IPS-20b (cell line): Measurements from ENCODE around the gene ICA1L.
"Not testable (repeated sequence)": the region's sequence is repeated elsewhere in the genome, so short reads cannot be mapped to it uniquely, and the experiment has no call there.

Experiments used
- H3K27ac ChIP-seq: one replicate; pipeline ENCODE4 v1.5.1; 2013; ENCODE audit warnings: low read length
- H3K27me3 ChIP-seq: 2 replicates; pipeline ENCODE4 v1.6.1; 2013; ENCODE audit warnings: mild to moderate bottlenecking, low read length, inconsistent platforms; ENCODE audit not compliant: insufficient read depth
- H3K36me3 ChIP-seq: 2 replicates; pipeline ENCODE4 v1.6.1; 2013; ENCODE audit warnings: low read depth, mild to moderate bottlenecking, inconsistent platforms, low read length, moderate library complexity; ENCODE audit not compliant: insufficient read depth
- H3K4me1 ChIP-seq: 2 replicates; pipeline ENCODE4 v1.6.1; 2013; ENCODE audit warnings: mild to moderate bottlenecking, control low read depth, inconsistent platforms, low read length, moderate library complexity; ENCODE audit not compliant: insufficient read depth
- H3K4me3 ChIP-seq: 2 replicates; pipeline ENCODE4 v1.5.1; 2013; ENCODE audit warnings: mild to moderate bottlenecking, low read length, inconsistent platforms
- H3K9ac ChIP-seq: 2 replicates; pipeline ENCODE4 v1.6.1; 2013; ENCODE audit warnings: low read depth, mild to moderate bottlenecking, inconsistent platforms, low read length, moderate library complexity
- H3K9me3 ChIP-seq: 2 replicates; pipeline ENCODE4 v1.6.1; 2013; ENCODE audit warnings: mild to moderate bottlenecking, low read depth, low read length, inconsistent platforms; ENCODE audit not compliant: insufficient read depth

ICA1L gene

DNA sequence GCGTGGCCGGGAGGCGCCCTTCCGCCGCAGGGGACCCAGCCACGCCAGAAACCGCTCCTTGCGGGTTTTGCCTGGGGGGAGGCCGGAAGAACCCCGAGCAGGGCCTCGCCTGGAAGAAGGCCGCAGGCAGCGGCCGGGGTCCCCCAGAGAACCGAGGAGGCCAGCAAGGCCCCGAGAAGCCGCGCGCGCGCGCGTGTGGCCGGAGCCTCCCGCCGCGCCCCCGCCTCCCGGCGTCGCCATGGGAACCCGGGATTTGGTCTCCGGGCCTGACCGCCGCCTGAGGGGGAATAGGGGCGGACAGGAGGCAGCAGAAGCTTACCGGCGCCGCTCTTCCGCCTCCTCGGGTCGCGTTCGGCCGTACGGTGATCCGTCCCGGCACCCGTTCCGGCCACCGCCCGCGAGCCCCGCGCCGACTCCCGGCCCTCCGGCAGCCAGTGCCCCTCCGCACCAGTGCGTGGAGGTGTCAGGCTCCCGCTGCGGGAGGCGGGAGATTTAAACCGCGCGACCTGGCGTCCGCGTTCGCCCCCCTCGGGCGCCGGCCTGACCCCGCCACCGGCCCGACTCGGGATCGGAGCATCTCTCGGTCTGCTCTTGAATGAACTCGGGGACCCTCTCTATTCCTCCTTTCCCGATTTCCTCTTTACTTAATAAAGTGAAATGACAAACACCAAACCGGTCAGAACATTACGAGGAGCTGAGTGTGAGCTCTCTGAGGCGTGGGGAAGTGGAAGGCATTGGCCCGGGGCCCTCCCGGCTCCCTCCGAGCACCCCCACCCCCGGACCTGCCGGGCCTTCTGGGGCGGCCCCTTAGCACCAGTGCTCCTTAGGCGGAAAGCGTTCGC lies at the start of gene ICA1L:
Gene ICA1L (minus strand): TSS at position 467 of the 842 bp plus-strand sequence. CDS start 42,757 bp downstream, outside the sequence.
- H3K27ac ChIP-seq = no peak within 1 kb of the TSS
- no peaks in the 10 kb centered on the region for H3K9me3 ChIP-seq
- peak within 1 kb of the TSS; percentile 70 for H3K9ac ChIP-seq
- no peaks in the 10 kb centered on the region; the same call in 1 of the 2 replicates for H3K4me1 ChIP-seq
- peak within 1 kb of the TSS; percentile 77 for H3K4me3 ChIP-seq
- H3K27me3 ChIP-seq = peaks cover 5% of the 10 kb centered on the region; the same call in 1 of the 2 replicates
- H3K36me3 ChIP-seq = no peaks in the 10 kb centered on the region

DNA sequence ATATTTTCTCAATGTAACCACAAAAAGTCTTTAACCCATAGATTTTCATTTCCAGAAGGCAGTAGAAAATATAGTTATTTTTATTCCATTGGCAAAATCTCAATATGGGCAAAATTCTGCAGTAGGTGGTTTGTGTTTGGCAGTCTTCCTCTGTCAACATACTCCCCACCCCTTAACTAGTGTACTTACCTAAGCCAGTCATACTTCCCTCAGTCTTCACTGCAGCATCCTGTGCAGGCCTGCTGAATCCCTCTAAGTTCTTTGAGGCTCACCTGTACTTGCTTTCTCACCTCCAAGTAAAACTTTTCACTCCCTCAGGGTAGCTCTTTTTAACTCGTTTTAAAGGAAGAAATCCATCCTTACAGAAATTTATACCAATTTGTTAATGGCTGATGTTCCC lies 47.3 kb upstream of the ICA1L start:
- no peaks in the 10 kb centered on the region for H3K4me1 ChIP-seq
- no peaks in the 10 kb centered on the region for H3K27me3 ChIP-seq
- no peak overlapping the region for H3K9ac ChIP-seq
- H3K36me3 ChIP-seq = no peaks in the 10 kb centered on the region
- no peak overlapping the region for H3K27ac ChIP-seq
- no peaks in the 10 kb centered on the region for H3K9me3 ChIP-seq
- no peak overlapping the region for H3K4me3 ChIP-seq

DNA sequence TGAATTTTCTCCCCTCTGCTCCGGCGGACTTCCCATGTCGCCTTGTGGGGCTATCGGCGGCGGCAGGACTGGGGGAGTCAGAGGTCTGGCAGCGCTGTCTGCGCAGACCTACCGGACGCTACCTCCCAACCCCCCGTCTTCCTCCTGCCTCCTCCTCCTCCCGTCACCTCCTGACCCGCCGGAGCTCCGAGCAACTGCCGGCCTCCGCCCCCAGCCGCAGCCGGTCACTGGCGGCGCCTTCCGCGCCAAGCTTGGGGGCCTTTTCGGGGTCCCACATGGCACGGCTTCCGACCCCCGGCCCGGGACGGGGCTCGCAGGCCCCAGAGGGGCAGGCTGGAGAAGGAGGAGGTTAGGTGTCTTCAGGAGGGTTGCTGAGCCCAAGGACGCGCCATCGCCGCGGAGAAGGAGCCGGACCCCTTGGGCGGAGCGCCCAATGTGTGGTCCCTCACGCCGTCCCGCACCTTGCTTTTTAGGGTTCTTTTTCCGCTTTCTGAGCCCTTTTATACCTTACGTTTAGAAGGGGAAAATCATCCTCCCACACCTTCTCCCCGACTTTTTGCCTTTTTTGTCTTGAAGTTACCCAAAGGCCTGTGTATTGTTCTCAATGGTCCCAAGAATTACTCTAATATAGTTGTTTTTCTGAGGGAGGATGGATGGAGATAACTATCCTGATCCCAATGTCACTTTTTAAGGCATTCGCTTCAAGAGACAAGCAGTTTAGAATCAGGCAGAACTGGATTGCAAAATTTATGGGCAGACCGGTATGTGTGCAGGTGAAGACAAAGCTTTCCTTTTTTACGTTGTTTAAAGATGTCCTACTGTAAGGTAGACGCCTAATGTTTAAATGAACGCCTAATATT lies 41.0 kb upstream of the ICA1L start:
- Histone ChIP-seq H3K27ac (peak overlapping the region; percentile 98), H3K4me3 (peak overlapping the region; percentile 84), H3K9ac (peak overlapping the region; percentile 91; the same call in 1 of the 2 replicates)
- H3K9me3 ChIP-seq, H3K27me3 ChIP-seq, H3K4me1 ChIP-seq, H3K36me3 ChIP-seq: not testable (repeated sequence)

DNA sequence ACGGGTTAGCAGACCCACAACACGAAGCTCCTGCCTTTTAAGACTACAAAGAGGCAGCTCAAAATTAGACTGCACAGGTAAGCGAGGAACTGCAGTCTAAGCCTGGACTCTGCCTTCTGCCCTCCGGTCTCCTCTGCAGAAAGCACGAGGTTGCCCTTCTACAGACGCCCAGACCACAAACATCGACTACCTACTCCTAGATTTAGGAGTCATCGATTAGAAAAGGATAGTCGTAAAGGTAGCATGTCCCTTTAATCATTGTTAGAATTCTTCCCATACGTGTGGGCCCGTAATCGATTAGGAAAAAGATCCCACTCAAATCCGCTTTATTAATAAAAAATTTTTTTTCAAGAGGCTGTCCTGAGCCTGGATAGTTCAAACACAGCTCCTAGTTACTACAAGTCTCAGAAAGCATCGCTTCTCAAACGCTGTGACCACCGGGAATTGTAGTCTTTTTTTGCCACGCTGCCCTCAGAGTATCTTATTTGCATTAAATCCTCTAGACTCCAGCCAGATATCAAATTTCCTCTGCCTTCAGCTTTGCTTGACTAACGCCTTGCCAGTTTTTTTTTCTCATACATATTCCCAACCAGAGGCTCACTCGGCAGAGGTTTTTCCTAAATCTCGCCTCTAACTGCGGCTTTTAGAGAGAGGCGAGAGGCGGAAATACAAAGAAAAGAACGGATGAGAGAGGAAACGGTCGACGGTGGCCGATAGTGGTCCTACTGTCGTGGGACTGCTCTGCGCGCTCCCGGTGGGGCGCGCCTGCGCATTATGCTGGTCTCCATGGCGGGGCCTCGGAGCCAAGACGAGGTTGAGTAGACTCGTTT lies 40.2 kb upstream of the ICA1L start, which contains the start of the genes CARF and WDR12:
Gene CARF (plus strand): TSS at position 764 of the 830 bp plus-strand sequence. CDS start 29,628 bp downstream, outside the sequence.
Gene WDR12 (minus strand): TSS at position 162 of the 830 bp plus-strand sequence. CDS start 197 bp downstream, outside the sequence.
- Histone ChIP-seq H3K27ac (peak within 1 kb of the TSS; percentile 98), H3K36me3 (peaks cover 10% of the 10 kb centered on the region), H3K4me3 (peak within 1 kb of the TSS; percentile 84), H3K9ac (peak within 1 kb of the TSS; percentile 91), H3K27me3 (no peaks in the 10 kb centered on the region), H3K9me3 (no peaks in the 10 kb centered on the region), H3K4me1 (no peaks in the 10 kb centered on the region)

DNA sequence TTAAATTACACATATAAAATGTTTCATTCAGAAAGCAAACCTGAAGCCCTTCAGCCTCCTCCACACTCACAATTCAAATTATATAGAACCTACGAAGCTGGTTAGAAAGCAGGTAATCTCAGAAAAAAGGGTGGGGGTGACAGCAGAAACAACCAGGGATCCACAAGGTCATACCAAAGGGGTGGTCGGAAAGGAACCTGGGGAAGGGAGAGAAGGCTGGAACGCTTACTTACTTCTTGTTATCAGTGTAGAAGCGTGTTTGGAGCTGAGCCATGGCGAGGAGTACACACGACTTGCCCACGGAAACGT lies 39.6 kb upstream of the ICA1L start:
- Histone ChIP-seq H3K27ac (no peak overlapping the region), H3K9ac (peak overlapping the region; percentile 91), H3K27me3 (no peaks in the 10 kb centered on the region), H3K4me1 (no peaks in the 10 kb centered on the region), H3K4me3 (peak overlapping the region; percentile 84), H3K36me3 (peaks cover 16% of the 10 kb centered on the region), H3K9me3 (no peaks in the 10 kb centered on the region)

DNA sequence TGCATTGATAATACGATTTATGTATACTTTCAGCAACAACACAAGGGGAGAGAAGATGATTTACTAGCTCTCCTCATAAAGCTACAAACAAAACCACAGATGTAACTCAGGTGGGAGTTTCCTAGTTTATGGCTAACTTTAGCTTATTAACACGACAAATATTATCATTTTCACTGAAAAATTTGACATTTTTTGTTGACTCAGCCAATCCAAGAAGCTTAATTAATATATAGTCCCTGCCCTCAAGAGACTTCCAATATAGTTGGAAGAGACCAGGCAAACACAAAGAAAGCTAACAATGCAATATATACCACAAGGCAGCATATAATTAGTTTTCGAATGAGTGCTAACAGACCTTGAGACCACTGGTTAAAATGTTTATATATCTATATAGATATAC lies 39.1 kb upstream of the ICA1L start:
- H3K4me3 ChIP-seq = peak overlapping the region; percentile 84
- no peak overlapping the region for H3K27ac ChIP-seq
- H3K27me3 ChIP-seq = no peaks in the 10 kb centered on the region
- no peaks in the 10 kb centered on the region; the same call in 1 of the 2 replicates for H3K9me3 ChIP-seq
- peak overlapping the region; percentile 91 for H3K9ac ChIP-seq
- no peaks in the 10 kb centered on the region for H3K4me1 ChIP-seq
- H3K36me3 ChIP-seq = peaks cover 21% of the 10 kb centered on the region

DNA sequence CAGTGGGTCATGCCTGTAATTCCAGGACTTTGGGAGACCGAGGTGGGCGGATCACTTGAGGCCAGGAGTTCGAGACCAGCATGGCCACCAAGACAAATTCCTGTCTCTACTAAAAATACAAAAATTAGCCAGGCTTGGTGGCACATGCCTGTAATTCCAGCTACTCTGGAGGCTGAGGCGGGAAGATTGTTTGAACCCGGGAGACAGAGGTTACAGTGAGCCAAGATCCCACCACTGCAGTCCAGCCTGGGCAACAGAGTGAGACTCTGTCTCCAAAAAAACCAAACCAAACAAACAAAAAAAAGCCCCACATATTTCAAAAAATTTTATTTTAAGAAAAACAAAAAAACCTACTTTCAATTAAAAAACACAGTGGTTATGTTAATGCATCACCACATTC lies 38.7 kb upstream of the ICA1L start:
- H3K27me3 ChIP-seq, H3K27ac ChIP-seq, H3K9me3 ChIP-seq, H3K4me1 ChIP-seq: not testable (repeated sequence)
- peaks cover 25% of the 10 kb centered on the region for H3K36me3 ChIP-seq
- H3K9ac ChIP-seq = peak overlapping the region; percentile 91; the same call in 1 of the 2 replicates
- H3K4me3 ChIP-seq = peak overlapping the region; percentile 84

DNA sequence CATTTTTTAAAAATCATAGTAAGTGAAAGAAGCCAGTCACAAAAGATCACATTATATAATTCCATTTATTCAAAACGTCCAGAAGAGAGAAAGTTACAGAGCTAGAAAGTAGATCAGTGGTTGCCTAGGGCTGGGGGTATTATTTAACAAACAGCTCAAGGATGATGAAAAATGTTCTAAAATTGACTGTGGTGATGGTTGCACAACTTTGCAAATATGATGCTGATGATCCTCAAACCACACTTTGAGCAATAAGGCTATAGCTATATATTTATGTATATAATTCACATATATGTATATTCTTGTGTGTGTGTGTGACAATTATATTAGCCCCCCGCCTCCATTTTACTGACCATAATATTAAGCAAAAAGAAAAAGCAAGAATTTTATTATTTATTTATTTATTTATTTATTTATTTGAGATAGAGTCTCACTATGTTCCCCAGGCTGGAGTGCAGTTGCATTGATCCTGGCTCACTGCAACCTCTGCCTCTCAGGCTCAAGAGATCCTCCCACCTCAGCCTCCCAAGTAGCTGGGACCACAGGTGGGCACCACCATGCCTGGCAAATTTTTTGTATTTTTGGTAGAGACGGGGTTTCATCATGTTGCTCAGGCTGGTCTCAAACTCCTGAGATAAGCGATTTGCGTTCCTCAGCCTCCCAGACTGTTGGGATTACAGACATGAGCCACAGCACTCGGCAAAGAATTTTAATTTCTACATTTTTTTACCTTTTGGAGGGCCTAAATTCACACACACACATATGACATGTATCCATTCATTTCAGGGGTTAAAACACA lies 38.0 kb upstream of the ICA1L start:
- H3K4me3 ChIP-seq = peak overlapping the region; percentile 84
- no peaks in the 10 kb centered on the region; the same call in 1 of the 2 replicates for H3K9me3 ChIP-seq
- peaks cover 32% of the 10 kb centered on the region for H3K36me3 ChIP-seq
- no peak overlapping the region for H3K27ac ChIP-seq
- no peaks in the 10 kb centered on the region for H3K27me3 ChIP-seq
- H3K4me1 ChIP-seq = no peaks in the 10 kb centered on the region
- no peak overlapping the region for H3K9ac ChIP-seq

DNA sequence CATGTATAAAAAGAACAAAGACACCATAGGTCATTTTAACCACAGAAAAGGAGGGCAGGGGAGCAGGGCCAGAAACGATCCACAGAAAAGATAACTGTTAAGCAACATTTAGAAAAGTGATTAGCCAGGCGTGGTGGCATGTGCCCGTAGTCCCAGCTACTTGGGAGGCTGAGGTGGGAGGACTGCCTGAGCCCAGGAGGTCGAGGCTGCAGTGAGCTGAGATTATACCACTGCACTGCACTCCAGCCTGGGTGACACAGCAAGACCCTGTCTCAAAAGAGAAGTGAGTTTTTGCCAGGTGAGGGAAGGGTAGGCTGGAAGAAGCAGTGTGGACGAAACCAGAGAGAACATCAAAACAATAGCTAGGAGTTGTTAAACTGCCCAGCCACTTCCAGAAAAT lies 36.6 kb upstream of the ICA1L start:
- Histone ChIP-seq H3K9me3 (no peaks in the 10 kb centered on the region; the same call in 1 of the 2 replicates), H3K27ac (no peak overlapping the region), H3K36me3 (peaks cover 37% of the 10 kb centered on the region), H3K4me3 (no peak overlapping the region), H3K27me3 (no peaks in the 10 kb centered on the region), H3K4me1 (no peaks in the 10 kb centered on the region), H3K9ac (no peak overlapping the region)

DNA sequence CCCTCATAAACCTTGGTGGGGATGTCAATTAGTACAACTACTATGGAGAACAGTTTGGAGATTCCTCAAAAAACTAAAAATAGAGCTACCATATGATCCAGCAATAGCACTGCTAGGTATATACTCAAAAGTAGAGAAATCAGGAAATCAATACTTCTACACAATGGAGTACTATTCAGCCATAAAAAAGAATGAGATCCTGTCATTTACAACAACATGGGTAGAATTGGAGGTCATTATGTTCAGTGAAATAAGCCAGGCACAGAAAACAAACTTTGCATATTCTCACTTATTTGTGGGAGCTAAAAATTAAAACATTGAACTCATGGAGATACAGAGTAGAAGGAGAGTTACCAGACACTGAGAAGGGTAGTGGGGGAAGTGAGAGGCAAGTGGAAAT lies 33.9 kb upstream of the ICA1L start:
- H3K4me1 ChIP-seq, H3K9ac ChIP-seq, H3K9me3 ChIP-seq, H3K27me3 ChIP-seq, H3K27ac ChIP-seq, H3K4me3 ChIP-seq: not testable (repeated sequence)
- peaks cover 56% of the 10 kb centered on the region for H3K36me3 ChIP-seq
